Anterior cingulate cortex (tissue), 58 donors: ENCODE results near the gene CLEC4G.

Experiments
- DNase-seq, 58 donors: peaks; one replicate each; lab custom pipeline; 2025; lab: John Stamatoyannopoulos, UW

The CLEC4G gene

GRCh38 chr19:7730286-7731217, 1.4 kb downstream of the CLEC4G start:
- DNase-seq, result peak in 1 of 58 donors; percentile 38

- DNase-seq, result peak in 1 of 58 donors; percentile 38
Measured at GRCh38 chr19:7729831-7730285, 2.1 kb downstream of the CLEC4G start.

GRCh38 chr19:7729211-7729610, 2.7 kb downstream of the CLEC4G start:
- no peak for DNase-seq

GRCh38 chr19:7725791-7726190, 6.1 kb downstream of the CLEC4G start:
- DNase-seq, result no peak

- no peak for DNase-seq
Measured at GRCh38 chr19:7722231-7722651, 9.7 kb downstream of the CLEC4G start.

- DNase-seq, result no peak
Measured at GRCh38 chr19:7720351-7720750, 11.6 kb downstream of the CLEC4G start.

- no peak for DNase-seq
Measured at GRCh38 chr19:7718668-7719067, 13.2 kb downstream of the CLEC4G start.

GRCh38 chr19:7716762-7717161, 15.1 kb downstream of the CLEC4G start:
- no peak for DNase-seq

GRCh38 chr19:7715671-7716070, 16.2 kb downstream of the CLEC4G start:
- DNase-seq, result no peak

GRCh38 chr19:7710616-7711015, 21.3 kb downstream of the CLEC4G start:
- no peak for DNase-seq

GRCh38 chr19:7709932-7710460, 21.9 kb downstream of the CLEC4G start:
- DNase-seq, result no peak

- DNase-seq, result no peak
Measured at GRCh38 chr19:7706955-7707456, 24.9 kb downstream of the CLEC4G start.

- no peak for DNase-seq
Measured at GRCh38 chr19:7706188-7706954, 25.5 kb downstream of the CLEC4G start.

- DNase-seq, result peak in 2 of 58 donors; percentile 2
Measured at GRCh38 chr19:7705387-7706187, 26.3 kb downstream of the CLEC4G start.

GRCh38 chr19:7704280-7705060, 27.4 kb downstream of the CLEC4G start:
- DNase-seq, result no peak

- no peak for DNase-seq
Measured at GRCh38 chr19:7703332-7703731, 28.6 kb downstream of the CLEC4G start.

GRCh38 chr19:7701654-7702457, 30.1 kb downstream of the CLEC4G start, which contains the start of gene FCER2:
Gene FCER2 (minus strand): TSS chr19:7702131. CDS start chr19:7699760, 2,371 bp downstream.
- DNase-seq, result no peak

GRCh38 chr19:7701049-7701653, 30.8 kb downstream of the CLEC4G start:
- DNase-seq, result no peak
